Naive B cell (primary cell): ENCODE data around the gene IGFALS. TPM values are rescaled to one million over a fixed set of nuclear protein-coding genes. Genes with fewer than 3 reads are reported as not detected.

Experiments
- ATAC-seq, 2 donors: fragments of 150-1000 bp; cut with Tn5 transposase; 2 replicates each; pipeline ENCODE4 v1.10.0; 2021; ENCODE audit warnings: low read depth in 2 of 2, mild to moderate bottlenecking in 2 of 2, moderate library complexity in 2 of 2
- DNase-seq: peaks from one replicate; pipeline ENCODE4 v3.0.0; 2022
- H3K27ac Mint-ChIP-seq, 6 donors: one replicate each; pipeline ENCODE4 v1.8.0; 2020 to 2022; ENCODE audit warnings: mild to moderate bottlenecking in 6 of 6, mixed read lengths in 6 of 6, moderate library complexity in 5 of 6, inconsistent platforms in 2 of 6
- H3K27me3 Mint-ChIP-seq, 3 donors: one replicate each; pipeline ENCODE4 v1.8.0; 2021 to 2022; ENCODE audit warnings: mixed read lengths in 3 of 3, mild to moderate bottlenecking in 1 of 3
- H3K36me3 Mint-ChIP-seq, 2 donors: one replicate each; pipeline ENCODE4 v1.8.0; 2020 to 2022; ENCODE audit warnings: mixed read lengths in 2 of 2, inconsistent platforms in 1 of 2, mild to moderate bottlenecking in 1 of 2
- H3K4me1 Mint-ChIP-seq, 3 donors: one replicate each; pipeline ENCODE4 v1.8.0; 2020 to 2022; ENCODE audit warnings: mixed read lengths in 3 of 3, inconsistent platforms in 1 of 3, mild to moderate bottlenecking in 1 of 3, moderate library complexity in 1 of 3
- H3K4me3 Mint-ChIP-seq, 8 donors: one replicate each; pipeline ENCODE4 v1.8.0; 2020 to 2022; ENCODE audit warnings: mild to moderate bottlenecking in 8 of 8, mixed read lengths in 8 of 8, moderate library complexity in 8 of 8, inconsistent platforms in 2 of 8
- H3K9me3 Mint-ChIP-seq, 7 donors: one replicate each; pipeline ENCODE4 v1.8.0; 2020 to 2022; ENCODE audit warnings: mixed read lengths in 7 of 7, mild to moderate bottlenecking in 5 of 7, inconsistent platforms in 2 of 7, moderate library complexity in 1 of 7
- polyA plus RNA-seq, 6 donors: library from polyadenylated mRNA; unstranded; fragments of 300-500 nt; fragmentation: Illumina TruSeq; gene quantifications; one replicate each; pipeline ENCODE4 v1.2.3, GENCODE V29; 2021; ENCODE audit warnings: low read depth in 6 of 6

Gene IGFALS
- polyA plus RNA-seq = under 1 TPM in 1 of 6 donors, not detected in 5; 0.13 TPM

DNA sequence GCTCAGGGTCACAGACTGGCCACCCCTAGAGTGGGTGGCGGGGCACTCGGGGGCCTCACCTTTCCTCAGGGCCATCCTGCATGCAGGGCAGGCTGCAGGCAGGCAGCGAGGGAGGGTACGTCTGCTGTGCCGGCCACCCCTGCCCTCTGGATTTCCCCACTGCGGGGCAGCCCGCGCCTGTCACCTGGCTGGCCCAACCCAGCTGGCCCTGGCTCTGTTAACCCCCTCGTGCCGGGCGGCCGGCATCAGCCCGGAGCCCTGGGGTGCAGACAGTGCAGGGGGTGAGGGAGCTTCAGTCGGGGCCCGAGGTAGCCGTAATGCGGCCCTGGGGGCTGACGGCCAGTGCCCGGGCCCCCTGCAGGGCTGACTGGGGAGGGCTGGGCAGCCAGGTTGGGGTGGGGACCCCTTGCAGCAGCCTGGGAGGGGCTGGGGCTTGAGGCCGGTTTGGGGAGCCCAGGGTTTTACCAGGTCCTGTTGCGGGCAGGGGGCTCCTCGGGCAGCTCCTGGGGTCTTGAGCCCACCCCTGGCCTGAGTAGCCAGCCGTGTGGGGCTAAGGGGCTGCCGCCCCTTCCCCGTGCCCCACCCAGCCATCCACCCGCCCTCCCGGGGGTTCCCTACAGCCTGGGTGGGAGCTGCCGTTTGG lies at the start of gene IGFALS:
TSS of gene IGFALS (minus strand) at position 128 of the 643 bp plus-strand sequence. CDS start at position 75, 53 bp downstream.
- no peak for ATAC-seq
- Mint-ChIP-seq H3K36me3 (peaks cover 3 to 11% of the 10 kb centered on the region in 2 donors), H3K9me3 (peaks cover 0 to 11% (median 6%) of the 10 kb centered on the region in 7 donors), H3K27ac (peak within 1 kb of the TSS in 1 of 6 donors; percentile 30), H3K27me3 (no peaks in the 10 kb centered on the region), H3K4me1 (peaks cover 3 to 5% (median 5%) of the 10 kb centered on the region in 3 donors), H3K4me3 (no peak within 1 kb of the TSS)
- DNase-seq = no peak

DNA sequence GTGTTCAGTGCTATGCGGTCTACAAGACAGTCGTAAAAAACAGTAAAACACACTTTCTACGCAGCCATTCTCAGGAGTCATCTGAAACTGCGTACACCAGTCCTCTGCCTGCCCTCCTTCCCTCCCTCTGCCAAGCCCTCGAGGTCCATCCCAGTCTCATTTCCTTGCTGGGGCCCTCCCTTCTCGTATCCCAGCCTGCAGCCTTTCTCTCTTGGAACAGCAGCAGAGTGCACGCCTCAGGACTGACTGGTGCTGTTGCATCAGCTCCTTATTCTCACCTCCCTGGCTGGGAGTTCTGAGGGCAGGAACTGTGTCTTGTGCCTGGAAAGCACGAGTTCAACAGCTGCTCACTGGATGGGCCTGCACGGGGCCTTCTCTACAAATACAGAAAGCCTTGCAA lies 46.0 kb upstream of the IGFALS start:
- ATAC-seq (no peak), DNase-seq (no peak)
- no peak overlapping the region for H3K27ac Mint-ChIP-seq
- H3K27me3 Mint-ChIP-seq = no peaks in the 10 kb centered on the region
- H3K9me3 Mint-ChIP-seq = no peaks in the 10 kb centered on the region
- H3K36me3 Mint-ChIP-seq = no peaks in the 10 kb centered on the region
- H3K4me3 Mint-ChIP-seq = no peak overlapping the region
- no peaks in the 10 kb centered on the region for H3K4me1 Mint-ChIP-seq

- no peak overlapping the region for H3K4me3 Mint-ChIP-seq
- ATAC-seq = no peak
- H3K27me3 Mint-ChIP-seq = no peaks in the 10 kb centered on the region
- no peaks in the 10 kb centered on the region for H3K36me3 Mint-ChIP-seq
- no peaks in the 10 kb centered on the region for H3K9me3 Mint-ChIP-seq
- H3K27ac Mint-ChIP-seq = no peak overlapping the region
- H3K4me1 Mint-ChIP-seq = peaks cover 2 to 14% (median 10%) of the 10 kb centered on the region in 3 donors
- no peak for DNase-seq
These were observed 40.6 kb upstream of the IGFALS start for GRCh38 chr16:1834096-1834495.

DNA sequence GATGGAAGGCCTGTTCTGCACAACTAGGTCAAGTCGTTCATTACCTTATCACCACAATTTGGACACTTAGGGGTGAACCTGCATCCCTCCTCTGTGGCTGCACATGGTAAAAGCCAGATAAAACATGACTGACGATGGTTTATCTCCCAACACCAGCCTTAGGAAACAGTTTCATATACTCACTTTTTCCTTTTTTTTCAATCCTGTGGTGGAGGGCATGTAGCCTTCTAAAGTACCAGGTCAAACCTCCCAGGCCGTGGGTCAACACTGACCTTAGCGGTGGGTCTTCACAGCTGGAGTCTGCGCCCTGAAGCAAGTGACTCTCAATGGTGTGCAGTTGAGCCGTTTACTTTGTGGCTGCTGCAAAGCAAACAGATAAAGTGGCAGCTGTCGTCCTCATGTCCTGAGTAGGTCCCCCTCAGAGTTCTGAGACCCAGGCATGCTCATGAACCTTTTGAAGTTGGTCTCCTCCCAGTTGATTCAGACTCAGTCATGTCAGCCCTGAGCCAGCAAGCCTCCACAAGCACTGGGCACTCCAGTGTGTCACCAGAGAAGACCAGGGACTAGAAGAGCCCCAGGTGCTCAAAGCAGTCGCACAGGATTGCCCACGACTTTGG lies 39.4 kb upstream of the IGFALS start:
- no peak for ATAC-seq
- peak overlapping the region in 1 of 6 donors; percentile 26 for H3K27ac Mint-ChIP-seq
- H3K27me3 Mint-ChIP-seq = no peaks in the 10 kb centered on the region

GRCh38 chr16:1831186-1832075 lies 37.9 kb upstream of the IGFALS start:
- ATAC-seq (no peak), DNase-seq (no peak)
- Mint-ChIP-seq H3K4me1 (peaks cover 10 to 32% (median 21%) of the 10 kb centered on the region in 3 donors), H3K9me3 (no peaks in the 10 kb centered on the region), H3K27me3 (no peaks in the 10 kb centered on the region), H3K4me3 (peak overlapping the region in 1 of 8 donors; percentile 15), H3K36me3 (no peaks in the 10 kb centered on the region), H3K27ac (no peak overlapping the region)

More for the DNA sequence above, 39.4 kb upstream of the IGFALS start:
- H3K9me3 Mint-ChIP-seq = no peaks in the 10 kb centered on the region
- peak overlapping the region in 1 of 8 donors; percentile 67 for H3K4me3 Mint-ChIP-seq
- no peaks in the 10 kb centered on the region for H3K36me3 Mint-ChIP-seq
- peaks cover 4 to 22% (median 14%) of the 10 kb centered on the region in 3 donors for H3K4me1 Mint-ChIP-seq
- DNase-seq = no peak

- no peak for ATAC-seq
- Mint-ChIP-seq H3K4me3 (peak overlapping the region in 1 of 8 donors; percentile 19), H3K27me3 (no peaks in the 10 kb centered on the region)
These were observed 36.7 kb upstream of the IGFALS start for GRCh38 chr16:1830213-1830612.

DNA sequence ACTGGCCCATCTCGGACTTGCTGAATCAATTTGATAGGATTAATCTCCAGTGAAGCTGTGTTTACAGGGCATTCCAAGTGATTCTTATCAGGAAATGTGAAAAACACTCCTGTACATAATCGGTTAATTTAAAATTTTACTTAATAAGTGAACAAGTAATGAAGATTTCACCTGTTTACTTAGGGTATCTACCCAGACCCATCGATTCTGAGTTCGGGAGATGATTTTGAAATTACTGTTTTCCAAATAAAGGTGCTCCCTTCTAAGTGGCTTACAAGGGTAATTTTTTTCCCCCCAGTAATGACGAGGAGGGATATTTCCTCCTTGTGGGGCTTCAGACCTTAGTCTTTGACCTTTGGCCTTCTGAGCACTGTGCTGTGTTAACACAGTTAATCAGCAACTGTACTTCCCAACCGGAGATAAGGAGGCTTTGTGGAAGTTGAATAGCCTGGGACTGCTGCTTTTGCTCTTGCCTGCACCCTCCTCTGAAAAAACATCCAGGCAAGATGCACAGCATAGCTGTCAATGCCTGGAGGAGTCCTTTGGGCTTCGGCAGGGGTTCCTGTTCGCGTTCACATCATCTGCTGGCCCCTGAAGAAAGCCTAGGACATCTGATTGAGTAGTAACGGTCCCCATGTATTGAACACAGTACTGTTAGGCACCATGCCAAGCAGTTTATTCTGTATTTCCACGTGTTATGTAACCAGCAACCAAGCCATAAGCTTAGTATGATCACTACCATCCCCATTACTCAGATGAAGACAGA lies 35.3 kb upstream of the IGFALS start:
- no peak for DNase-seq
- Mint-ChIP-seq H3K4me1 (peaks cover 15 to 49% (median 35%) of the 10 kb centered on the region in 3 donors), H3K27me3 (no peaks in the 10 kb centered on the region), H3K27ac (peak overlapping the region in 1 of 6 donors; percentile 67), H3K36me3 (no peaks in the 10 kb centered on the region), H3K9me3 (no peaks in the 10 kb centered on the region), H3K4me3 (peak overlapping the region in 6 of 8 donors; percentile 32 to 94 (median 68))
- ATAC-seq = no peak

More at GRCh38 chr16:1830213-1830612, 36.7 kb upstream of the IGFALS start:
- Mint-ChIP-seq H3K36me3 (no peaks in the 10 kb centered on the region), H3K27ac (no peak overlapping the region), H3K9me3 (no peaks in the 10 kb centered on the region), H3K4me1 (peaks cover 10 to 38% (median 26%) of the 10 kb centered on the region in 3 donors)
- no peak for DNase-seq

GRCh38 chr16:1826691-1827573 lies 33.4 kb upstream of the IGFALS start, which contains the start of the genes FAHD1 and HAGH:
Gene FAHD1, plus strand, starts transcription at chr16:1827206. Its CDS starts 33 bp downstream, at chr16:1827239.
Gene HAGH, minus strand, starts transcription at chr16:1826825. Its CDS starts 38 bp downstream, at chr16:1826787.
- H3K4me1 Mint-ChIP-seq = peaks cover 15 to 49% (median 33%) of the 10 kb centered on the region in 3 donors
- peak; percentile 84 to 85 for ATAC-seq
- no peaks in the 10 kb centered on the region for H3K27me3 Mint-ChIP-seq
- H3K36me3 Mint-ChIP-seq = no peaks in the 10 kb centered on the region
- no peaks in the 10 kb centered on the region for H3K9me3 Mint-ChIP-seq
- peak within 1 kb of the TSS; percentile 90 to 96 (median 93) for H3K27ac Mint-ChIP-seq
- peak within 1 kb of the TSS; percentile 87 to 97 (median 94) for H3K4me3 Mint-ChIP-seq
- DNase-seq = peak; percentile 94

DNA sequence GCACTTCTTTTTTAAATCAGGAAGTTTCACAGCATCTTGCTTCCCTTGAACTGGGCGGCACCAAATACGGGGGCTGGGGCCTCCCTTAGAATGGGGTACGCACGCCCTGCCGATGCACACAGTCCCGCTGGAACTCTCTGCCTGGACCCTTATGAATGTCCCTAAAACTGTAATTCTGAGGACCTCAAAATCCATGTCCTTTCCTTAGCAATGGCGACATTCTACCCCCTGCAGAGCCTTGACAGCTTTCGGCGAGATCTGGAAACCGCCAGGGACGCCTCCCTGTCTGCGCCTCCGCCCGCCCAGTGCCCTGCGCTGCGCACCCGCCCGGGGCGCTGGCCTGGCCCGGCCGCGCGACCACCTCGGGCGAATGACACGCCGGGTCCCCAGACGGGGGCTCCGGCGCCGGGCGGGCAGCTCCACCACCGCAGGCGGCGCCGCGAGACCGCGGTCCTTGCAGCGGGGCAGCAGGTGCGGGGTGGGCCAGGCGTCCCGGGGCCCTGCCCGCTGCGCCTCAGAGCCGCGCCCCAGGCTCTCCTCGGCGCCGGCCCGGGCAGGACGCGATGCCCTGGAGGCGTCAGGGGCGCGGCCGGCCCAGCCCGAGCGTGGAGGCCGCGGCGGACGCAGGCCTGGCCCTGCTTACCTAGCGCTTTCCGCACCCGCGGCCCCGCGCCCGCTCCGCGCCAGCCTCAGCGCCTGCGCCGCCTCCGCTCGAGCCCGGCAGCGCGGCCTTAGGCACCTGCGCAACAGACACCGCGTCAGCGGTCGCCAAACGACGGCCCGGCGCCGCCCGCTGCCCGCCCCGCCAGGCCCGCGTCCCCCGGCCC lies 32.6 kb upstream of the IGFALS start:
- Mint-ChIP-seq H3K9me3 (no peaks in the 10 kb centered on the region), H3K36me3 (no peaks in the 10 kb centered on the region), H3K27me3 (no peaks in the 10 kb centered on the region), H3K4me3 (peak overlapping the region; percentile 70 to 94 (median 87)), H3K4me1 (peaks cover 15 to 45% (median 33%) of the 10 kb centered on the region in 3 donors), H3K27ac (peak overlapping the region in 4 of 6 donors; percentile 61 to 90 (median 86))
- DNase-seq (no peak), ATAC-seq (peak; percentile 75 to 77)

DNA sequence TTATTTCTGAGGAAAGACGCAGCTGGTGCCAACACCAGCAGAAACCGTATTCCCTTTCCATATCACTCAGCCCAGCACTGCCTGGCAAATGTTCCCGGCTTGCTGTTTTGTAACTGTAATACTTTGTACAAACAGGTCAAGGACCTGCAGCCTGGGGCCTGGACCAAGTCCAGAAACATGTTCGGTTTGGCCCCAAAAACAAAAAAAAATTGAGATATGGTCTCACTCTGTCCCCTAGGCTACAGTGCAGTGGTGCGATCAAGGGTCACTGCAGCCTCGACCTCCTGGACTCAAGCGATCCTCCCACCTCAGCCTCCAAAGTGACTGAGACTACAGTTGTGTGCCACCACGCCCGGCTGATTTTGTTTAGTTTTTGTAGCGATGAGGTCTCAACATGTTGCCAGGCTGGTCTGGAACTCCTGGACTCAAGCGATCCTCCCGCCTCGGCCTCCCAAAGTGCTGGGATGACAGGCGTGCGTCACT lies 31.9 kb upstream of the IGFALS start:
- Mint-ChIP-seq H3K4me1 (peaks cover 15 to 42% (median 33%) of the 10 kb centered on the region in 3 donors), H3K27me3 (no peaks in the 10 kb centered on the region), H3K9me3 (no peaks in the 10 kb centered on the region), H3K4me3 (peak overlapping the region; percentile 66 to 88 (median 81)), H3K36me3 (no peaks in the 10 kb centered on the region), H3K27ac (peak overlapping the region in 4 of 6 donors; percentile 26 to 89 (median 83))
- DNase-seq (no peak), ATAC-seq (no peak)

DNA sequence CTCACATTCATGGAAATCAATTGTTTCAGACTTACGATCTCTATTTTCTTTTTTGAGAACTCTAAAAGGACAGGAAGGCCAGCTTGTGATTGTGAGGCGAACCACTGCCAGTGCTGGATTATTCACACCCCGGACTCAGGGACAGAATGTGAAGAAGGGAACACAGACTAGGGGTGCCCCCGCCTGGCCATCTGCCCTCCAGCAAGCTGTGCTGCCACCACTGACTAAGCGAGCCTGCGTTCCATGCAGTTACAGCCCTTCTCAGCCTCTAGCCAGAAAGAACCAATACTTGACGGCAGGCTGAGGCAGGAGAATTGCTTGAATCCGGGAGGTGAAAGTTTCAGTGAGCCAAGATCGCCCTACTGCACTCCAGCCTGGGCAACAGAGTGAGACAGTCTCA lies 30.3 kb upstream of the IGFALS start:
- ATAC-seq (no peak), DNase-seq (no peak)
- no peaks in the 10 kb centered on the region for H3K9me3 Mint-ChIP-seq
- peak overlapping the region in 1 of 6 donors; percentile 30 for H3K27ac Mint-ChIP-seq
- peak overlapping the region in 5 of 8 donors; percentile 8 to 82 (median 43) for H3K4me3 Mint-ChIP-seq
- no peaks in the 10 kb centered on the region for H3K36me3 Mint-ChIP-seq
- H3K4me1 Mint-ChIP-seq = peaks cover 11 to 35% (median 25%) of the 10 kb centered on the region in 3 donors
- H3K27me3 Mint-ChIP-seq = no peaks in the 10 kb centered on the region
